Chondrocyte (in vitro differentiated cells): Measurements from ENCODE around the gene PLEKHA5. TPM values are rescaled to one million over a fixed set of nuclear protein-coding genes. Genes with fewer than 3 reads are reported as not detected.

Experiments used
- DNase-seq: peaks from one replicate; pipeline ENCODE4 v3.0.0; 2021; ENCODE audit warnings: mixed read lengths, low spot score
- H3K27ac Mint-ChIP-seq: one replicate; pipeline ENCODE4 v1.8.0; 2021; ENCODE audit warnings: mild to moderate bottlenecking, moderate library complexity, mixed read lengths; ENCODE audit not compliant: unreplicated experiment
- H3K27me3 Mint-ChIP-seq: 2 replicates; pipeline ENCODE4 v1.8.0; 2021; ENCODE audit warnings: low read depth, mixed read lengths
- H3K36me3 Mint-ChIP-seq: 2 replicates; pipeline ENCODE4 v1.8.0; 2021; ENCODE audit warnings: low read depth, mixed read lengths
- H3K4me1 Mint-ChIP-seq: 2 replicates; pipeline ENCODE4 v1.8.0; 2021; ENCODE audit warnings: low read depth, mild to moderate bottlenecking, mixed read lengths
- H3K4me3 Mint-ChIP-seq: one replicate; pipeline ENCODE4 v1.8.0; 2021; ENCODE audit warnings: mild to moderate bottlenecking, moderate library complexity, mixed read lengths; ENCODE audit not compliant: unreplicated experiment
- H3K9me3 Mint-ChIP-seq: 2 replicates; pipeline ENCODE4 v1.8.0; 2021; ENCODE audit warnings: low read depth, mixed read lengths
- total RNA-seq: library from RNA; stranded (reverse); gene quantifications from 3 replicates; pipeline ENCODE4 v1.2.1, GENCODE V29; 2021
- TF ChIP-seq, protein P1 (sequence below): fragments of 200-600 bp; sonication (generic); IDR thresholded peaks from 2 replicates; pipeline ENCODE4 v1.5.0; 2021; ENCODE audit warnings: antibody characterized with exemption, mild to moderate bottlenecking, moderate library complexity

The PLEKHA5 gene
- total RNA-seq, 1 donor from 2014 or later, result 8.9 TPM

DNA sequence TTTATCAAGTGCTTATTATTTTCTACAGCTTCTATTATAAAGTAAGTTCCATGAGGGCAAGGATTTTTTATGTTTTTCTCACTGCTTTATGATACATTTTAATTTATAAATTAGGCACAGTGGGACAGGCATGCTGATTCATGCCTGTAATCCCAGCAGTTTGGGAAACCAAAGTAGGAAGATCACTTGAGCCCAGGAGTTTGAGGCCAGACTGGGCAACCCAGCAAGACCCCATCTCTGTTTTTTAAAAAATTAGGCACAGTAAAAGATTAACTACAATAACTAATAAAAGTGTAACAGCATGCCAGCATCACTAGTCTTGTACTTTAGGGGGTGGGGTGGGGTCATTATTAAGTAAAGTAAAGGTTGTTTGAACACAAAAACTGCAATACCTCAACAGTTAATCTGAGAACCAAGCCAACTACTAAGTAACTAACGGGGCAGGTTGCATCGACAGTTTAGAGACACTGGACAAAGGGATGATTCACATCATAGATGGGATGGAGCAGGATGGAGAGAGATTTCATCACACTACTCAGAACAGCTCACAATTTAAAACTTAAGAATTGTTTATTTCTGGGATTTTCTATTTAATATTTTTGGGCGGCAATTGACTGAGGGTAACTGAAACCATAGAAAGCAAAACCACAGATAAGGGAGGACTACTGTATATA lies 119.5 kb downstream of the PLEKHA5 start:
- no peak for DNase-seq
- Mint-ChIP-seq H3K27ac (peak overlapping the region; percentile 32), H3K4me1 (peaks cover 22% of the 10 kb centered on the region), H3K27me3 (no peaks in the 10 kb centered on the region), H3K36me3 (no peaks in the 10 kb centered on the region), H3K9me3 (no peaks in the 10 kb centered on the region), H3K4me3 (no peak overlapping the region)
- TF ChIP-seq, protein P1, sequence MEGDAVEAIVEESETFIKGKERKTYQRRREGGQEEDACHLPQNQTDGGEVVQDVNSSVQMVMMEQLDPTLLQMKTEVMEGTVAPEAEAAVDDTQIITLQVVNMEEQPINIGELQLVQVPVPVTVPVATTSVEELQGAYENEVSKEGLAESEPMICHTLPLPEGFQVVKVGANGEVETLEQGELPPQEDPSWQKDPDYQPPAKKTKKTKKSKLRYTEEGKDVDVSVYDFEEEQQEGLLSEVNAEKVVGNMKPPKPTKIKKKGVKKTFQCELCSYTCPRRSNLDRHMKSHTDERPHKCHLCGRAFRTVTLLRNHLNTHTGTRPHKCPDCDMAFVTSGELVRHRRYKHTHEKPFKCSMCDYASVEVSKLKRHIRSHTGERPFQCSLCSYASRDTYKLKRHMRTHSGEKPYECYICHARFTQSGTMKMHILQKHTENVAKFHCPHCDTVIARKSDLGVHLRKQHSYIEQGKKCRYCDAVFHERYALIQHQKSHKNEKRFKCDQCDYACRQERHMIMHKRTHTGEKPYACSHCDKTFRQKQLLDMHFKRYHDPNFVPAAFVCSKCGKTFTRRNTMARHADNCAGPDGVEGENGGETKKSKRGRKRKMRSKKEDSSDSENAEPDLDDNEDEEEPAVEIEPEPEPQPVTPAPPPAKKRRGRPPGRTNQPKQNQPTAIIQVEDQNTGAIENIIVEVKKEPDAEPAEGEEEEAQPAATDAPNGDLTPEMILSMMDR, result no peak

DNA sequence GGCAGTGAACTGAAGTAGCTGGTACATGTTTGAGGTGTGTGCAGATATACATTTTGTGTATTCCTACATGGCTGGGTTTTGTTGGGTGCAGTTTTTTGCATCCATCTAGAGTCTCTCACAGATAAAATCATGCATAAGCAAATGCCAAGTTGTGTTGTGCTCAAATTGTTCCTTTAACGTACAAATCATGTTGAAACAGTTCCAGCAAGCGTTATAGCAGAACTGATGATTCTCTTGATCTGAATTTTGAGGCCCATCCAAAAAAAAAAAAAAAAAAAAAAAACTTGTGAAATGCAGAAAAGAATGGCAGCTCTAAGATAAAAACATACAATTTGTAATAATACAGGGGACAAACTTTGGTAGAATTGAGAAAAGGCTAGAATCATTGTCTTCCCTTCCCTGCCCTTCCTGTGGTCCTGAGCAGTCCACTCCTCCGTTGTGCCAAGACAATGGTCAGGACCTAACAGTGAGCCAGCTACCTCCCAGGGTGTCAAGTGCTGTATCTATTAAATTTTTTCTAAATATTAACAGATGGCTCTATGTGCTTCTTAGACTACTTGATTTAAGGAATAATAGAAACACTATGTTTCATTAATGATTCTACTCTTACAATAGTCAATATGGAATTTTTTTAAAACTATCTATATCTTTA lies 122.1 kb downstream of the PLEKHA5 start:
- DNase-seq, result no peak
- Mint-ChIP-seq H3K27me3 (no peaks in the 10 kb centered on the region), H3K4me3 (no peak overlapping the region), H3K27ac (peak overlapping the region; percentile 22), H3K9me3 (no peaks in the 10 kb centered on the region), H3K36me3 (no peaks in the 10 kb centered on the region), H3K4me1 (peaks cover 10% of the 10 kb centered on the region)
- TF ChIP-seq, protein P1, result no peak

DNA sequence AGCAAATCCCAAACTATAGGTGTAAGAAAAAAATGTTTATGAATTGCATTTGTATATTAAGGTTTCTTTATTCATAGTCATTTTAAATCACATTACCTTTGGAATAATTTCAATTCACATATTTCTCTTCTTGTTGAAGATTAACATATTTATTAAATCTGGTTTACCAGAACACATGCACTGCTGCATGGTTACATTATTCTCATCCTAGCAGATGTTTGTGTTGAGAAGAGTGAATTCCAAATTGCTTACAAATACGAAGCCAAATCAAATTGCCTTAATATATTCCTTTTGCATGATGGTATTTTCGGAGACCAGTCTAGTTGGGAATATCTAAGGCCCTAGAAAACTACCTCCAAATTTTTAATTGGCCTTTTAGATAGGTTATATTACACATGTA lies 130.6 kb downstream of the PLEKHA5 start:
- H3K36me3 Mint-ChIP-seq, result no peaks in the 10 kb centered on the region
- TF ChIP-seq, protein P1, result no peak
- no peak for DNase-seq
- no peak overlapping the region for H3K4me3 Mint-ChIP-seq
- H3K4me1 Mint-ChIP-seq, result peaks cover 14% of the 10 kb centered on the region
- H3K27ac Mint-ChIP-seq, result no peak overlapping the region
- no peaks in the 10 kb centered on the region for H3K27me3 Mint-ChIP-seq
- no peaks in the 10 kb centered on the region for H3K9me3 Mint-ChIP-seq

DNA sequence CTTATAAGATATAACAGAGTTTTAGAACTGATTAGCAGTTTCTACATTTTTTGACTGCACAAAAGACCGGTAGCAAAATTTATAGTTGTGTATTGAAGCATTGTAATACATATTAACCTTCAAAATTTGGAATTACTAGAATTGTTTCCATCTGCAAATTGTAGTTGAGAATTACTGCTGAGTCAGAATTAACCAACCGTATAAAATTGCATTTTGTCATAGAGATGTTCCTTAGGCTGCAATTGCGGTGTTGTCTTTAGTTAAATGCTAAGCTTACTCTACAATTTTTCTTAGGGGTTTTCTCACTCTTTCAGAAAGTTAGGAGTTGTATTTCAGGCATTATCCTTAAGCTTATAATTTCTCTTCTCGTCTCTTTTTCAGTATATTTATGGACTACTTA lies 132.2 kb downstream of the PLEKHA5 start:
- Mint-ChIP-seq H3K27me3 (no peaks in the 10 kb centered on the region), H3K4me3 (no peak overlapping the region), H3K27ac (no peak overlapping the region), H3K36me3 (no peaks in the 10 kb centered on the region), H3K9me3 (no peaks in the 10 kb centered on the region), H3K4me1 (peaks cover 14% of the 10 kb centered on the region)
- TF ChIP-seq, protein P1, result no peak
- no peak for DNase-seq

DNA sequence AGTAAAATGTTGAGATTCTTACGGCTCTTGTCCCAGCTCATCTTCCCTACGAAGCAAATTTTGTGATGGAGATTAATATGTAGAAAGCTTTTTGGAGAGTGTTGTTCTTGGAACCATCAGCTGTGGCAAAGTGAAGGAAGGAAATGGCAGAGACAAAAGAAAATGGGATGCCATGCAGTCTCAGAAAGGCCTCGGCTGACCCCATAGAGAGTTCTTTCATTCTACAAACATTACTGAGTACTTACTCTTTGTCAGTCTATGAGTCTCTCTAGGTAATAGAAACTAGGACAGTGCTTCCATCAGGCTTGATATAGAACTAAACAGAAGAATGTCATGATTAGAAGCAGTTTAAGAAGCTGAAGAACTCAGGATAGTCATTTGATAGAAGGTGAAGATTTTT lies 134.1 kb downstream of the PLEKHA5 start:
- Mint-ChIP-seq H3K27ac (peak overlapping the region; percentile 38), H3K9me3 (no peaks in the 10 kb centered on the region), H3K4me3 (no peak overlapping the region), H3K27me3 (no peaks in the 10 kb centered on the region), H3K4me1 (peaks cover 21% of the 10 kb centered on the region), H3K36me3 (no peaks in the 10 kb centered on the region)
- TF ChIP-seq, protein P1, result no peak
- DNase-seq, result no peak
